GM23338 (cell line): ENCODE results near the gene CD180. TPM values are rescaled to one million over a fixed set of nuclear protein-coding genes. Genes with fewer than 3 reads are reported as not detected.

Source experiments
- ATAC-seq: fragments of 200-7000 bp; cut with Tn5 transposase; 3 replicates; pipeline ENCODE4 v1.9.1; 2020
- DNase-seq: peaks from one replicate; pipeline ENCODE4 v3.0.0-alpha.2; 2015; ENCODE audit warnings: low spot score
- H2AFZ ChIP-seq: fragments of 200-600 bp; sonication (generic); 2 replicates; pipeline ENCODE4 v1.8.0; 2016; ENCODE audit warnings: antibody characterized with exemption, mild to moderate bottlenecking, moderate library complexity
- H3F3A ChIP-seq: fragments of 200-600 bp; sonication (generic); replicated peaks from 2 replicates; pipeline ENCODE4 v1.8.0; 2017; ENCODE audit warnings: antibody characterized with exemption, mixed run types, low read depth
- H3K27ac ChIP-seq: fragments of 200-600 bp; sonication (generic); 2 replicates; pipeline ENCODE4 v1.6.1; 2016; ENCODE audit warnings: low read depth
- H3K27me3 ChIP-seq: fragments of 200-600 bp; sonication (generic); 2 replicates; pipeline ENCODE4 v1.8.0; 2016; ENCODE audit warnings: mild to moderate bottlenecking, mixed run types, moderate library complexity; ENCODE audit not compliant: insufficient read depth
- H3K36me3 ChIP-seq: fragments of 200-600 bp; sonication (generic); 2 replicates; pipeline ENCODE4 v1.8.0; 2016; ENCODE audit warnings: mild to moderate bottlenecking; ENCODE audit not compliant: insufficient read depth
- H3K4me1 ChIP-seq: fragments of 200-600 bp; sonication (generic); 2 replicates; pipeline ENCODE4 v1.8.0; 2016; ENCODE audit warnings: mild to moderate bottlenecking, moderate library complexity; ENCODE audit not compliant: insufficient read depth
- H3K4me2 ChIP-seq: fragments of 200-600 bp; sonication (generic); 2 replicates; pipeline ENCODE4 v1.7.1; 2017; ENCODE audit warnings: mixed run types
- H3K4me3 ChIP-seq: fragments of 200-600 bp; sonication (generic); 2 replicates; pipeline ENCODE4 v1.6.1; 2016; ENCODE audit warnings: mixed run types
- H3K79me2 ChIP-seq: fragments of 200-600 bp; sonication (generic); replicated peaks from 2 replicates; pipeline ENCODE4 v1.8.0; 2017; ENCODE audit warnings: mild to moderate bottlenecking; ENCODE audit not compliant: insufficient read depth
- H3K9me2 ChIP-seq: fragments of 200-600 bp; sonication (generic); 2 replicates; pipeline ENCODE4 v1.8.0; 2017; ENCODE audit not compliant: insufficient read depth
- H4K20me1 ChIP-seq: fragments of 200-600 bp; sonication (generic); replicated peaks from 2 replicates; pipeline ENCODE4 v1.8.0; 2017; ENCODE audit warnings: mild to moderate bottlenecking; ENCODE audit not compliant: insufficient read depth
- H3K27ac Mint-ChIP-seq: 2 replicates; pipeline ENCODE4 v1.8.0; 2020; ENCODE audit warnings: inconsistent platforms, mild to moderate bottlenecking, moderate library complexity, mixed read lengths
- H3K27me3 Mint-ChIP-seq: 3 replicates; pipeline ENCODE4 v1.8.0; 2022; ENCODE audit warnings: low read depth, mild to moderate bottlenecking, moderate library complexity, mixed read lengths, inconsistent platforms; ENCODE audit not compliant: insufficient read depth, poor library complexity
- H3K36me3 Mint-ChIP-seq: 3 replicates; pipeline ENCODE4 v1.8.0; 2021; ENCODE audit warnings: low read depth, mild to moderate bottlenecking, inconsistent platforms, moderate library complexity, mixed read lengths
- H3K4me1 Mint-ChIP-seq: 3 replicates; pipeline ENCODE4 v1.8.0; 2020; ENCODE audit warnings: mild to moderate bottlenecking, inconsistent platforms, mixed read lengths
- H3K4me3 Mint-ChIP-seq: 3 replicates; pipeline ENCODE4 v1.8.0; 2021; ENCODE audit warnings: moderate library complexity, mild to moderate bottlenecking, inconsistent platforms, mixed read lengths
- H3K9me3 Mint-ChIP-seq: 3 replicates; pipeline ENCODE4 v1.8.0; 2020; ENCODE audit warnings: moderate library complexity, mild to moderate bottlenecking, inconsistent platforms, mixed read lengths
- CREB1 ChIP-seq: fragments of 250-450 bp; sonication (Bioruptor Pico); IDR thresholded peaks from 2 replicates; pipeline ENCODE4 v1.5.0; 2020; ENCODE audit warnings: low read depth, mild to moderate bottlenecking, moderate library complexity
- CTCF ChIP-seq, 2 experiments: fragments of 200-600 bp in 1 of 2; sonication (generic) in 1 of 2; conservative IDR thresholded peaks; 2 replicates each; pipeline versions ENCODE4 v1.5.1 to v1.6.1; 2016 to 2017; ENCODE audit warnings: antibody characterized with exemption in 2 of 2, low read depth in 2 of 2, mild to moderate bottlenecking in 2 of 2, moderate library complexity in 1 of 2
- ETS1 ChIP-seq: IDR thresholded peaks from 2 replicates; pipeline ENCODE4 v1.6.1; 2016; ENCODE audit warnings: antibody characterized with exemption
- EZH2 ChIP-seq: fragments of 200-600 bp; sonication (generic); IDR thresholded peaks from one replicate; pipeline ENCODE4 v1.8.0; 2017; ENCODE audit warnings: antibody characterized with exemption, mild to moderate bottlenecking, low read depth; ENCODE audit not compliant: unreplicated experiment
- EZH2phosphoT487 ChIP-seq: fragments of 200-600 bp; sonication (generic); IDR thresholded peaks from one replicate; pipeline ENCODE4 v1.8.1; 2018; ENCODE audit warnings: antibody characterized with exemption; ENCODE audit not compliant: unreplicated experiment
- JUNB ChIP-seq: IDR thresholded peaks from one replicate; pipeline ENCODE4 v1.6.1; 2016; ENCODE audit warnings: antibody characterized with exemption; ENCODE audit not compliant: unreplicated experiment
- NANOG ChIP-seq: IDR thresholded peaks from 2 replicates; pipeline ENCODE4 v1.6.1; 2016; ENCODE audit warnings: antibody characterized with exemption, borderline replicate concordance
- POLR2AphosphoS5 ChIP-seq: IDR thresholded peaks from 2 replicates; pipeline ENCODE4 v1.6.1; 2016; ENCODE audit warnings: antibody characterized with exemption, low read depth
- REST ChIP-seq: IDR thresholded peaks from one replicate; pipeline ENCODE4 v1.6.1; 2018; ENCODE audit warnings: antibody characterized with exemption; ENCODE audit not compliant: unreplicated experiment
- STAT1 ChIP-seq: IDR thresholded peaks from one replicate; pipeline ENCODE4 v1.6.1; 2016; ENCODE audit warnings: antibody characterized with exemption; ENCODE audit not compliant: unreplicated experiment
- ZNF114 ChIP-seq: fragments of 250-450 bp; sonication (Bioruptor Pico); IDR thresholded peaks from 2 replicates; pipeline ENCODE4 v1.5.0; 2020; ENCODE audit warnings: mild to moderate bottlenecking, moderate library complexity
- ZNF331 ChIP-seq: fragments of 250-450 bp; sonication (Bioruptor Pico); IDR thresholded peaks from 2 replicates; pipeline ENCODE4 v1.5.0; 2020; ENCODE audit warnings: low read depth, mild to moderate bottlenecking, moderate library complexity
- ZNF462 ChIP-seq: fragments of 250-450 bp; sonication (Bioruptor Pico); IDR thresholded peaks from 2 replicates; pipeline ENCODE4 v1.5.0; 2020; ENCODE audit warnings: mild to moderate bottlenecking, moderate library complexity
- polyA plus RNA-seq: library from polyadenylated mRNA; unstranded; fragments of >200 nt; fragmentation: Nextera tagmentation; extraction: Ambion mirVana; gene quantifications from 2 replicates; pipeline ENCODE4 v1.2.1, GENCODE V29; 2016
- total RNA-seq: library from RNA; depleted of rRNA; stranded (reverse); fragments of >200 nt; shearing (Covaris generic); gene quantifications from 2 replicates; pipeline ENCODE4 v1.2.3, GENCODE V29; 2014

Gene CD180
- total and polyA plus RNA-seq, 2 experiments from 2014 or later = not detected

- no peaks in the 10 kb centered on the region for H3K79me2 ChIP-seq
- no peak overlapping the region for H3K4me3 ChIP-seq
- Mint-ChIP-seq H3K27me3 (no peaks in the 10 kb centered on the region), H3K36me3 (no peaks in the 10 kb centered on the region; the same call in 2 of the 3 replicates), H3K4me3 (no peak overlapping the region), H3K9me3 (peaks cover 7% of the 10 kb centered on the region; the same call in 2 of the 3 replicates), H3K4me1 (no peaks in the 10 kb centered on the region), H3K27ac (no peak overlapping the region)
- H3K27me3 ChIP-seq = no peaks in the 10 kb centered on the region
- no peak overlapping the region for H3K4me2 ChIP-seq
- no peaks in the 10 kb centered on the region for H4K20me1 ChIP-seq
- no peak for ATAC-seq
- TF ChIP-seq EZH2 (no peak), EZH2phosphoT487 (no peak), CREB1 (no peak), ETS1 (no peak), ZNF462 (CRISPR knock-in tag) (no peak), JUNB (no peak), REST (no peak), NANOG (no peak), ZNF331 (CRISPR knock-in tag) (no peak), STAT1 (no peak), POLR2AphosphoS5 (no peak), CTCF (conservative IDR thresholded peaks at IDR 0.05; ENCODE audit: low read depth in 2 of 2) (no peak), ZNF114 (no peak)
- H3K9me2 ChIP-seq = no peaks in the 10 kb centered on the region; the same call in 1 of the 2 replicates
- no peak overlapping the region for H3K27ac ChIP-seq
- DNase-seq = no peak
- no peaks in the 10 kb centered on the region for H3K4me1 ChIP-seq
- H3F3A ChIP-seq = no peaks in the 10 kb centered on the region
- H2AFZ ChIP-seq = no peak overlapping the region
- H3K36me3 ChIP-seq = no peaks in the 10 kb centered on the region; the same call in 1 of the 2 replicates
Measured at GRCh38 chr5:67199859-67200258, 3.3 kb upstream of the CD180 start.
